HepG2 (cell line): ENCODE results near the gene CAMSAP3. TPM values are rescaled to one million over a fixed set of nuclear protein-coding genes. Genes with fewer than 3 reads are reported as not detected.

ENCODE experiments used
- ATAC-seq: fragments of 200-7000 bp; cut with Tn5 transposase; 3 replicates; pipeline ENCODE4 v1.9.1; 2020; ENCODE audit warnings: mild to moderate bottlenecking, moderate library complexity
- BruUV-seq: library from RNA; stranded (reverse); fragments of 400-500 nt; replicated peaks from 2 replicates; lab custom pipeline; 2021; lab: Mats Ljungman, UMichigan
- CTCF ChIA-PET: fragments of 300-600 bp; formaldehyde crosslinking; extraction: SDS; loops from one replicate; lab custom pipeline; 2021; ENCODE audit warnings: low total read pairs, inconsistent platforms, low intra/inter-chr PET ratio; lab: Yijun Ruan, JAX
- POLR2A ChIA-PET: fragments of 350-600 bp; sonication (Branson Sonifier 250); formaldehyde crosslinking; loops from one replicate; lab custom pipeline; 2020; ENCODE audit warnings: antibody characterized with exemption, inconsistent platforms; lab: Yijun Ruan, JAX
- DNase-seq: peaks from one replicate; pipeline ENCODE4 v3.0.0-alpha.2; 2015; ENCODE audit warnings: low spot score
- FAIRE-seq: peaks from 3 replicates; lab custom pipeline; 2011; peaks lifted over from hg19 to GRCh38; lab: Jason Lieb, UNC
- H2AFZ ChIP-seq: one replicate; pipeline ENCODE4 v1.6.1; 2011; ENCODE audit warnings: low read length, inconsistent platforms
- H3K27ac ChIP-seq: fragments of 300-600 bp; 3 replicates; pipeline ENCODE4 v1.8.0; 2011; ENCODE audit warnings: mixed run types, mild to moderate bottlenecking, mixed read lengths, low read length, inconsistent platforms; ENCODE audit not compliant: insufficient read depth; ENCODE audit errors: extremely low read length
- H3K27me3 ChIP-seq, 2 experiments: fragments of 200-600 bp in 1 of 2; 2 replicates in 1 of 2; 3 replicates in 1 of 2; pipeline versions ENCODE4 v1.6.0 to v1.8.0; 2011; ENCODE audit warnings: low read length in 2 of 2, mild to moderate bottlenecking in 2 of 2, moderate library complexity in 2 of 2, inconsistent platforms in 1 of 2; ENCODE audit not compliant: insufficient read depth in 2 of 2, control insufficient read depth in 1 of 2
- H3K36me3 ChIP-seq, 2 experiments: fragments of 200-600 bp in 1 of 2; replicated peaks in 1 of 2; 2 replicates in 1 of 2; 3 replicates in 1 of 2; pipeline versions ENCODE4 v1.5.1 to v1.8.0; 2011; ENCODE audit warnings: low read length in 2 of 2, inconsistent platforms in 1 of 2; ENCODE audit not compliant: insufficient read depth in 2 of 2, control insufficient read depth in 1 of 2
- H3K4me1 ChIP-seq: 2 replicates; pipeline ENCODE4 v1.5.1; 2012; ENCODE audit warnings: low read length, inconsistent platforms; ENCODE audit not compliant: insufficient read depth
- H3K4me2 ChIP-seq: 2 replicates; pipeline ENCODE4 v1.6.0; 2011; ENCODE audit warnings: low read depth, low read length, inconsistent platforms
- H3K4me3 ChIP-seq, 3 experiments: fragments of 200-600 bp in 1 of 3; sonication (generic), shearing (Covaris generic) in 1 of 3; replicated peaks in 1 of 3; 2 replicates each; pipeline ENCODE4 v1.5.1; 2011 to 2016; ENCODE audit warnings: low read length in 3 of 3, inconsistent platforms in 2 of 3, low read depth in 2 of 3, mild to moderate bottlenecking in 2 of 3, control low read depth in 1 of 3, mixed read lengths in 1 of 3; ENCODE audit not compliant: insufficient read depth in 1 of 3
- H3K79me2 ChIP-seq: one replicate; pipeline ENCODE4 v1.6.1; 2011; ENCODE audit warnings: low read length, inconsistent platforms; ENCODE audit not compliant: insufficient read depth
- H3K9ac ChIP-seq: 2 replicates; pipeline ENCODE4 v1.6.0; 2011; ENCODE audit warnings: mild to moderate bottlenecking, low read depth, low read length, inconsistent platforms; ENCODE audit not compliant: insufficient read depth
- H3K9me3 ChIP-seq: 2 replicates; pipeline ENCODE4 v1.5.1; 2012; ENCODE audit warnings: mild to moderate bottlenecking, low read length
- H4K20me1 ChIP-seq: 2 replicates; pipeline ENCODE4 v1.6.0; 2011; ENCODE audit warnings: inconsistent platforms, mild to moderate bottlenecking, low read length, moderate library complexity; ENCODE audit not compliant: insufficient read depth
- BORCS8-MEF2B ChIP-seq: sonication (generic); formaldehyde crosslinking; IDR thresholded peaks from 2 replicates; pipeline ENCODE4 v1.8.0; 2022; ENCODE audit warnings: mild to moderate bottlenecking, missing genetic modification reagents
- ESRRA ChIP-seq: sonication (generic); formaldehyde crosslinking; IDR thresholded peaks from 2 replicates; pipeline ENCODE4 v1.5.1; 2020; ENCODE audit warnings: mild to moderate bottlenecking, low read depth, missing genetic modification reagents
- HMGXB4 ChIP-seq, 2 experiments: sonication (generic) in 1 of 2; formaldehyde crosslinking in 1 of 2; IDR thresholded peaks; 2 replicates each; pipeline versions ENCODE4 v1.4.0 to v1.6.1; 2018 to 2020; ENCODE audit warnings: missing genetic modification reagents in 2 of 2, borderline replicate concordance in 1 of 2, low read depth in 1 of 2, mild to moderate bottlenecking in 1 of 2, missing biosample characterization in 1 of 2
- ISX ChIP-seq: sonication (generic); formaldehyde crosslinking; conservative IDR thresholded peaks from 2 replicates; pipeline ENCODE4 v1.5.0; 2020; ENCODE audit warnings: missing genetic modification reagents
- KDM6A ChIP-seq: IDR thresholded peaks from 2 replicates; pipeline ENCODE4 v1.6.1; 2016; ENCODE audit warnings: low read depth
- MAF1 ChIP-seq: sonication (generic); formaldehyde crosslinking; IDR thresholded peaks from 2 replicates; pipeline ENCODE4 v1.5.0; 2020; ENCODE audit warnings: missing genetic modification reagents, borderline replicate concordance
- PPARG ChIP-seq: conservative IDR thresholded peaks from 2 replicates; pipeline ENCODE4 v1.6.1; 2016; ENCODE audit warnings: missing biosample characterization, missing genetic modification reagents
- PRPF4 ChIP-seq: fragments of 200-400 bp; formaldehyde crosslinking; IDR thresholded peaks from 2 replicates; pipeline ENCODE4 v1.6.1; 2016; ENCODE audit warnings: low read length, low read depth; ENCODE audit not compliant: poor library complexity, severe bottlenecking
- SMAD3 ChIP-seq: sonication (generic); formaldehyde crosslinking; IDR thresholded peaks from 2 replicates; pipeline ENCODE4 v1.4.0; 2020; ENCODE audit warnings: missing genetic modification reagents
- SMC3 ChIP-seq: IDR thresholded peaks from 2 replicates; pipeline ENCODE4 v1.6.1; 2011; ENCODE audit warnings: low read length, improper control_type of control experiment
- STAT5B ChIP-seq: sonication (generic); formaldehyde crosslinking; IDR thresholded peaks from 2 replicates; pipeline ENCODE4 v1.4.0; 2020; ENCODE audit warnings: missing genetic modification reagents
- TBL1XR1 ChIP-seq: fragments of 150-350 bp; IDR thresholded peaks from 2 replicates; pipeline ENCODE4 v1.6.1; 2014; ENCODE audit warnings: borderline replicate concordance, low read length; ENCODE audit not compliant: partially characterized antibody
- TBP ChIP-seq: sonication (generic); formaldehyde crosslinking; IDR thresholded peaks from 2 replicates; pipeline ENCODE4 v1.5.0; 2020; ENCODE audit warnings: missing genetic modification reagents
- TCF12 ChIP-seq, 2 experiments: fragments of 450-650 bp in 1 of 2; sonication (generic) in 1 of 2; formaldehyde crosslinking in 1 of 2; IDR thresholded peaks; 2 replicates each; pipeline versions ENCODE4 v1.6.1 to v1.8.0; 2017 to 2022; ENCODE audit warnings: antibody characterized with exemption in 1 of 2, mild to moderate bottlenecking in 1 of 2, missing genetic modification reagents in 1 of 2, moderate library complexity in 1 of 2
- ZNF382 ChIP-seq: sonication (generic); formaldehyde crosslinking; IDR thresholded peaks from 2 replicates; pipeline ENCODE4 v1.5.0; 2020; ENCODE audit warnings: missing genetic modification reagents, mild to moderate bottlenecking, borderline replicate concordance
- ZNF567 ChIP-seq: sonication (generic); formaldehyde crosslinking; IDR thresholded peaks from 2 replicates; pipeline ENCODE4 v1.8.1; 2023; ENCODE audit warnings: mild to moderate bottlenecking, missing genetic modification reagents, borderline replicate concordance
- ZNF678 ChIP-seq: sonication (generic); formaldehyde crosslinking; IDR thresholded peaks from 2 replicates; pipeline ENCODE4 v1.4.0; 2020; ENCODE audit warnings: mild to moderate bottlenecking, missing genetic modification reagents
- ZNF883 ChIP-seq: sonication (generic); formaldehyde crosslinking; IDR thresholded peaks from 2 replicates; pipeline ENCODE4 v1.5.1; 2020; ENCODE audit warnings: mild to moderate bottlenecking, missing genetic modification reagents; ENCODE audit errors: not compliant biosample characterization
- WGBS: methylation state at CpG from one replicate; pipeline ENCODE4 v1.1.6; 2017; ENCODE audit warnings: low lambda C conversion rate; 5-methylcytosine and 5-hydroxymethylcytosine counted together
- in situ Hi-C: cut with HindIII; loops from 2 replicates; pipeline ENCODE4 v1.10.0; 2017; ENCODE audit warnings: low pct_unique_long_range_greater_than_20kb; ENCODE audit not compliant: extremely low pct_ligation_motif_present
- intact Hi-C: fragments of 100-400 bp; cut with micrococcal nuclease; formaldehyde crosslinking; loops from one replicate; pipeline ENCODE4 v1.10.0; 2022; ENCODE audit not compliant: unreplicated experiment
- polyA plus RNA-seq, 8 experiments: library from polyadenylated mRNA; depleted of rRNA in 3 of 8; stranded (reverse) in 7 of 8; unstranded in 1 of 8; fragments of >200 nt; fragmentation: Illumina TruSeq in 4 of 8; extraction: Trizol in 4 of 8; gene quantifications; 2 replicates each; pipeline versions ENCODE4 v1.2.1 to v1.2.3, GENCODE V29; 2011 to 2016; ENCODE audit warnings: low read depth in 4 of 8, missing spikeins in 1 of 8, mixed read lengths in 1 of 8; ENCODE audit not compliant: insufficient read depth in 1 of 8
- total RNA-seq, 5 experiments: library from RNA; depleted of rRNA; stranded (reverse); fragments of >200 nt; fragmentation: Illumina TruSeq; extraction: Trizol; gene quantifications; 2 replicates each; pipeline ENCODE4 v1.2.3, GENCODE V29; 2016; ENCODE audit warnings: low read depth in 1 of 5

CAMSAP3 gene
- total and polyA plus RNA-seq, 2 of the 13 experiments (the other 11 are each of a cell fraction or from before 2014, with no cell fraction given): 10.8 to 11.8 TPM

GRCh38 chr19:7655581-7655980, 59.9 kb downstream of the CAMSAP3 start:
- Histone ChIP-seq H3K4me1 (peaks cover 21% of the 10 kb centered on the region), H3K9ac (no peak overlapping the region), H3K9me3 (no peaks in the 10 kb centered on the region), H3K4me3 (no peak overlapping the region), H4K20me1 (no peaks in the 10 kb centered on the region), H3K27ac (no peak overlapping the region), H3K36me3 (no peaks in the 10 kb centered on the region), H2AFZ (no peak overlapping the region), H3K4me2 (no peak overlapping the region), H3K79me2 (no peaks in the 10 kb centered on the region), H3K27me3 (no peaks in the 10 kb centered on the region; a peak in 1 of 5 replicates)
- DNase-seq (no peak), FAIRE-seq (no peak), ATAC-seq (no peak)
- in situ Hi-C loops: no loop called here
- BruUV-seq: no TSS peak
- 51% methylated on average over 8 of the region's 8 CpGs for WGBS
- ChIA-PET CTCF (no interaction called here), POLR2A (no interaction called here)
- intact Hi-C loops: no loop called here
- TF ChIP-seq ESRRA (no peak), BORCS8-MEF2B (CRISPR knock-in tag) (no peak), ZNF567 (no peak), ISX (no peak), ZNF678 (CRISPR knock-in tag) (no peak), PRPF4 (no peak), TBL1XR1 (no peak), TCF12 (IDR thresholded peaks at IDR 0.05) (no peak), TCF12 (CRISPR knock-in tag; IDR thresholded peaks at IDR 0.05) (no peak), KDM6A (no peak), MAF1 (CRISPR knock-in tag) (no peak), HMGXB4 (CRISPR knock-in tag; IDR thresholded peaks at IDR 0.05; ENCODE audit: borderline replicate concordance in 1 of 2, low read depth in 1 of 2) (no peak), STAT5B (no peak), PPARG (no peak), SMAD3 (CRISPR knock-in tag) (no peak), ZNF883 (CRISPR knock-in tag) (no peak), ZNF382 (CRISPR knock-in tag) (no peak), SMC3 (no peak), TBP (CRISPR knock-in tag) (no peak)
